ENCODE measurements around the gene DPP6.

DPP6 gene

DNA sequence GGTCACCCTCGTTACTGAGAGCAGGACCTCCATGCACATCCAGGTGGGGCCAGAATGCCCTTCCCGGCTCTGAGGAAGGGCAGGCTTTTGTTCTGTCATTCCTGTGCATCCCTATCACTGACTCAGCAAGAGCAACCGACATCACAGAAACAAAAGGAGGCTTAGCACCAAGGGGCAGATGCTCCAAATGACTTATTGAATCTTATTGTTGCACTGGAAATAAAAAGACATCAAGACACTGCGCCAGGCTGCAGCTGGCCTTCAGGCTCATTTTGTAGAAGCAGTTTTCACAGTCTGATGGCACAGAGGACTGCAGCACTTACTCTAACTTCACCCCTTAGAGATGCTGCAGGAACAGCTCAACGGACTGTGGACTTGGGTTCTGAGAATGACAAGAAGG is 824.3 kb downstream of the DPP6 start:
- ChIA-PET POLR2A (no interaction called here), CTCF (no interaction called here)
- TF ChIP-seq ZNF384 (IDR thresholded peaks at IDR 0.05) (no peak), CTBP1 (IDR thresholded peaks at IDR 0.05; ENCODE audit: borderline replicate concordance) (no peak), ELF4 (IDR thresholded peaks at IDR 0.05) (no peak), SP1 (IDR thresholded peaks at IDR 0.05) (no peak), LEF1 (IDR thresholded peaks at IDR 0.05; ENCODE audit: borderline replicate concordance) (no peak), NFRKB (IDR thresholded peaks at IDR 0.05) (no peak), SUZ12 (IDR thresholded peaks at IDR 0.05) (no peak), L3MBTL2 (conservative IDR thresholded peaks at IDR 0.05) (no peak), PKNOX1 (IDR thresholded peaks at IDR 0.05) (no peak), TARDBP (IDR thresholded peaks at IDR 0.05) (no peak), ARNT (IDR thresholded peaks at IDR 0.05) (no peak), FOXK2 (IDR thresholded peaks at IDR 0.05) (no peak), HDGF (IDR thresholded peaks at IDR 0.05; ENCODE audit: borderline replicate concordance) (no peak), FOXM1 (IDR thresholded peaks at IDR 0.05; ENCODE audit: borderline replicate concordance) (no peak), BHLHE40 (IDR thresholded peaks at IDR 0.05; ENCODE audit: borderline replicate concordance) (no peak), FOXA1 (IDR thresholded peaks at IDR 0.05) (no peak)
- DNase-seq (ENCODE audit: extremely low spot score) = no peak

GRCh38 chr7:154877031-154877430 is 824.8 kb downstream of the DPP6 start:
- POLR2A ChIA-PET = no interaction called here

DNA sequence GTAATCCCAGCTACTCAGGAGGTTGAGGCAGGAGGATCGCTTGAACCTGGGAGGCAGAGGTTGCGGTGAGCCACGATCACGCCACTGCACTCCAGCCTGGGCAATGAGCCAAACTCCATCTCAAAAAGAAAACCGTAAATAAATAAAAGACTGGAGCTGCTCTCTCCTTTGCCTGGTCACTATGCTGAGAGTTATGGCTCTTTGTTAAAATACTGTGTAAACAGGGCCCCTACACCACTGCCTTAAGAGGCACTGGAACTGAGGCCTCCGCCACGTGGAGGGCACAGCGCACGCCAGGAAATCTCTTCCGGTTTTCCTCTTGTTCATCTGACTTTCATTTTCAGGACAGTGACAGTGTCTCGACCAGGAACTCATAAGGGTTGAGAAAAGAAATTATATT is 827.4 kb downstream of the DPP6 start:
- CTCF ChIA-PET = no interaction called here
- POLR2A ChIA-PET = no interaction called here
- TF ChIP-seq FOXA1 (IDR thresholded peaks at IDR 0.05) (no peak), ELF4 (IDR thresholded peaks at IDR 0.05) (no peak), SP1 (IDR thresholded peaks at IDR 0.05) (no peak), LEF1 (IDR thresholded peaks at IDR 0.05; ENCODE audit: borderline replicate concordance) (no peak)
- no peak for DNase-seq (ENCODE audit: extremely low spot score)

More at GRCh38 chr7:154877031-154877430, 824.8 kb downstream of the DPP6 start:
- CTCF ChIA-PET = no interaction called here
- TF ChIP-seq PKNOX1 (IDR thresholded peaks at IDR 0.05) = no peak
- no peak for TF ChIP-seq FOXK2 (IDR thresholded peaks at IDR 0.05)
- no peak for TF ChIP-seq BHLHE40 (IDR thresholded peaks at IDR 0.05; ENCODE audit: borderline replicate concordance)
- no peak for DNase-seq (ENCODE audit: extremely low spot score)

DNA sequence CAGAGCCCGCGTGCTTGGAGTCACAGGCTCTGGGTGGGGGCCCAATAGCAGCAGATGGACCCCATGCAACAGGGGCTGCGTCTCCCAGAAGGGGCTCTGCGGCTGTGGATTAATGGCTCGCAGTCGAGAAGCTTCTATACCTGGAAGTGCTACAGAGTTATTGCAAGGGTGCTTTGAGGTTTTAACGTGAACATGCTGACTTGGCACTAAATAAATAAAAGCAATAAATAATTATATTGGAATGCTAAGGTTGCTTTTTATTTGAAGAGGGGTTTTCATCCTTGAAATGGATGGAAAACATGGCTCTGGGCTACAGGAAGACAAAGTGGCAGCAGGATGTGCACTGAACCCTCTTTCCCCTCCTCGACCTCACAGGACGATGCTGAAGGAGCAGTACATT is 828.3 kb downstream of the DPP6 start:
- no peak for TF ChIP-seq FOXA1 (IDR thresholded peaks at IDR 0.05)
- no peak for TF ChIP-seq ZNF384 (IDR thresholded peaks at IDR 0.05)
- TF ChIP-seq HDGF (IDR thresholded peaks at IDR 0.05; ENCODE audit: borderline replicate concordance) = no peak
- TF ChIP-seq SUZ12 (IDR thresholded peaks at IDR 0.05) = no peak
- no peak for TF ChIP-seq CTBP1 (IDR thresholded peaks at IDR 0.05; ENCODE audit: borderline replicate concordance)
- TF ChIP-seq SP1 (IDR thresholded peaks at IDR 0.05) = no peak
- TF ChIP-seq LEF1 (IDR thresholded peaks at IDR 0.05; ENCODE audit: borderline replicate concordance) = no peak
- CTCF ChIA-PET = no interaction called here

GRCh38 chr7:154881026-154881425 is 828.8 kb downstream of the DPP6 start:
- ChIA-PET POLR2A (no interaction called here), CTCF (no interaction called here)
- no peak for TF ChIP-seq PKNOX1 (IDR thresholded peaks at IDR 0.05)
- no peak for TF ChIP-seq CTBP1 (IDR thresholded peaks at IDR 0.05; ENCODE audit: borderline replicate concordance)
- TF ChIP-seq ZNF384 (IDR thresholded peaks at IDR 0.05) = no peak
- no peak for TF ChIP-seq LEF1 (IDR thresholded peaks at IDR 0.05; ENCODE audit: borderline replicate concordance)
- no peak for TF ChIP-seq HDGF (IDR thresholded peaks at IDR 0.05; ENCODE audit: borderline replicate concordance)
- TF ChIP-seq ELF4 (IDR thresholded peaks at IDR 0.05) = no peak
- no peak for TF ChIP-seq BHLHE40 (IDR thresholded peaks at IDR 0.05; ENCODE audit: borderline replicate concordance)
- TF ChIP-seq FOXM1 (IDR thresholded peaks at IDR 0.05; ENCODE audit: borderline replicate concordance) = no peak
- no peak for TF ChIP-seq SP1 (IDR thresholded peaks at IDR 0.05)
- DNase-seq (ENCODE audit: extremely low spot score) = no peak

More for the DNA sequence above, 828.3 kb downstream of the DPP6 start:
- POLR2A ChIA-PET = no interaction called here
- no peak for DNase-seq (ENCODE audit: extremely low spot score)

- no peak for TF ChIP-seq ARNT (IDR thresholded peaks at IDR 0.05)
- no peak for TF ChIP-seq SUZ12 (IDR thresholded peaks at IDR 0.05)
- no peak for TF ChIP-seq ZNF384 (IDR thresholded peaks at IDR 0.05)
- TF ChIP-seq HDGF (IDR thresholded peaks at IDR 0.05; ENCODE audit: borderline replicate concordance) = no peak
- TF ChIP-seq LEF1 (IDR thresholded peaks at IDR 0.05; ENCODE audit: borderline replicate concordance) = no peak
- TF ChIP-seq FOXA1 (IDR thresholded peaks at IDR 0.05) = no peak
- TF ChIP-seq NFRKB (IDR thresholded peaks at IDR 0.05) = no peak
- no peak for TF ChIP-seq FOXK2 (IDR thresholded peaks at IDR 0.05)
- TF ChIP-seq L3MBTL2 (conservative IDR thresholded peaks at IDR 0.05) = no peak
- TF ChIP-seq TARDBP (IDR thresholded peaks at IDR 0.05) = no peak
- no peak for TF ChIP-seq PKNOX1 (IDR thresholded peaks at IDR 0.05)
- no peak for TF ChIP-seq FOXM1 (IDR thresholded peaks at IDR 0.05; ENCODE audit: borderline replicate concordance)
- TF ChIP-seq BHLHE40 (IDR thresholded peaks at IDR 0.05; ENCODE audit: borderline replicate concordance) = no peak
- TF ChIP-seq CTBP1 (IDR thresholded peaks at IDR 0.05; ENCODE audit: borderline replicate concordance) = no peak
- TF ChIP-seq SP1 (IDR thresholded peaks at IDR 0.05) = no peak
- TF ChIP-seq ELF4 (IDR thresholded peaks at IDR 0.05) = no peak
- DNase-seq (ENCODE audit: extremely low spot score) = no peak
- ChIA-PET CTCF (no interaction called here), POLR2A (no interaction called here)
Observed at GRCh38 chr7:154881526-154881925, 829.3 kb downstream of the DPP6 start.

Measured in HEK293T (cell line).